Measurements from ENCODE around the gene MAPK11. TPM values are rescaled to one million over a fixed set of nuclear protein-coding genes. Genes with fewer than 3 reads are reported as not detected.

Gene MAPK11
- total and polyA plus RNA-seq, 10 of the 15 experiments (the other 5 are each of a cell fraction or from before 2014, with no cell fraction given) = 0.05 to 12.8 (median 3.7) TPM

GRCh38 chr22:50222508-50222907 is 47.7 kb downstream of the MAPK11 start:
- no peaks in the 10 kb centered on the region for H3K27me3 ChIP-seq (replicated peaks in 1 of 2; ENCODE audit: control insufficient read depth in 2 of 2, insufficient read depth in 2 of 2, low read length in 1 of 2)
- FAIRE-seq = no peak
- H3K9me3 ChIP-seq (replicated peaks; ENCODE audit: control insufficient read depth, insufficient read depth, low read length) = no peaks in the 10 kb centered on the region
- no TSS peak for BruUV-seq (replicated peaks)
- no peak overlapping the region for H3K4me2 ChIP-seq (ENCODE audit: control insufficient read depth, insufficient read depth)
- no peak overlapping the region for H3K4me3 ChIP-seq
- no peak for ATAC-seq
- no peaks in the 10 kb centered on the region for H3K4me1 ChIP-seq (ENCODE audit: control insufficient read depth, insufficient read depth, low read length)
- DNase-seq (ENCODE audit: low read depth, low spot score) = no peak
- H3K9ac ChIP-seq (ENCODE audit: control insufficient read depth, insufficient read depth, low read length) = no peak overlapping the region
- ChIA-PET POLR2A (no interaction called here), SMC1A (ENCODE audit: uncharacterized antibody, unreplicated experiment) (no interaction called here), CTCF (interaction anchor here (0.7 kb wide), 1 partner anchor 74 kb away, joined by 3 read pairs; no protein-coding TSS in a partner anchor), RAD21 (ENCODE audit: unreplicated experiment) (no interaction called here)
- TF ChIP-seq STAT1 (conservative IDR thresholded peaks at IDR 0.05) (no peak), MEF2A (IDR thresholded peaks at IDR 0.05; ENCODE audit: insufficient read depth, low read depth, low read length) (no peak), SMARCA5 (IDR thresholded peaks at IDR 0.05) (no peak), TCF7 (IDR thresholded peaks at IDR 0.05; ENCODE audit: borderline replicate concordance) (no peak), NR2F1 (conservative IDR thresholded peaks at IDR 0.05) (no peak), ATF2 (IDR thresholded peaks at IDR 0.05; ENCODE audit: low read length) (no peak), NR2C1 (IDR thresholded peaks at IDR 0.05) (no peak), ZNF24 (IDR thresholded peaks at IDR 0.05) (no peak), CHD1 (IDR thresholded peaks at IDR 0.05; ENCODE audit: low read depth, low read length) (no peak)
- no peak overlapping the region for H2AFZ ChIP-seq (ENCODE audit: control insufficient read depth, low read depth, low read length)
- H3K27ac ChIP-seq (ENCODE audit: control insufficient read depth, insufficient read depth) = no peak overlapping the region
- in situ Hi-C loops (cut with MboI) (no loop called here), intact Hi-C loops (cut with micrococcal nuclease; ENCODE audit: unreplicated experiment) (no loop called here)
- H4K20me1 ChIP-seq (ENCODE audit: control insufficient read depth, insufficient read depth) = no peaks in the 10 kb centered on the region
- H3K36me3 ChIP-seq (ENCODE audit: control insufficient read depth in 2 of 2, insufficient read depth in 2 of 2, low read length in 1 of 2) = peaks cover 9 to 54% of the 10 kb centered on the region in 2 experiments; a peak in 3 of 4 replicates
- no peaks in the 10 kb centered on the region for H3K79me2 ChIP-seq (ENCODE audit: control insufficient read depth, insufficient read depth, low read length)
- WGBS (ENCODE audit: insufficient coverage, insufficient replicate concordance, low lambda C conversion rate, missing lambda C conversion rate) = 77% methylated on average over 8 of the region's 8 CpGs

All from GM12878 (cell line).